GM10248 (cell line): Measurements from ENCODE around the gene SKAP1.

Source experiments
- CTCF ChIA-PET: fragments of 300-600 bp; sonication (Branson Sonifier 250); formaldehyde crosslinking; extraction: SDS; loops from one replicate; lab custom pipeline; 2021; ENCODE audit warnings: antibody characterized with exemption; lab: Yijun Ruan, JAX
- POLR2A ChIA-PET: fragments of 350-650 bp; sonication (Branson Sonifier 250); formaldehyde crosslinking; extraction: SDS; loops from one replicate; lab custom pipeline; 2020; ENCODE audit warnings: antibody characterized with exemption; lab: Yijun Ruan, JAX
- DNase-seq: peaks from one replicate; pipeline ENCODE4 v3.0.0; 2012; ENCODE audit errors: extremely low spot score
- CTCF ChIP-seq: IDR thresholded peaks from 2 replicates; pipeline ENCODE4 v1.5.1; 2012; ENCODE audit warnings: mild to moderate bottlenecking, low read depth; ENCODE audit errors: extremely low read depth, missing control alignments, control extremely low read depth

SKAP1 gene

GRCh38 chr17:48148029-48148770, 281.8 kb downstream of the SKAP1 start:
- ChIA-PET POLR2A (no interaction called here), CTCF (interaction anchor here (1.0 to 2.1 kb wide), 9 partner anchors 10 to 68 kb away, joined by 3 to 7 read pairs (median 4); no protein-coding TSS in a partner anchor)
- no peak for DNase-seq
- no peak for TF ChIP-seq CTCF

- POLR2A ChIA-PET: no interaction called here
- CTCF ChIA-PET: interaction anchor here (1.6 to 1.8 kb wide), 2 partner anchors 10 to 119 kb away, joined by 4 to 5 read pairs; no protein-coding TSS in a partner anchor
- no peak for TF ChIP-seq CTCF
- DNase-seq: no peak
Observed at GRCh38 chr17:48144976-48145798, 284.8 kb downstream of the SKAP1 start.

- ChIA-PET CTCF (interaction anchor here (1.5 to 1.7 kb wide), 2 partner anchors 9 kb away, joined by 3 to 4 read pairs; no protein-coding TSS in a partner anchor), POLR2A (no interaction called here)
- TF ChIP-seq CTCF: no peak
- no peak for DNase-seq
Observed at GRCh38 chr17:48144231-48144630, 285.8 kb downstream of the SKAP1 start.

- peak; percentile 38 for DNase-seq
- TF ChIP-seq CTCF: no peak
- ChIA-PET CTCF (interaction anchor here (1.0 to 1.7 kb wide), 5 partner anchors 9 to 69 kb away, joined by 3 to 4 read pairs (median 3); no protein-coding TSS in a partner anchor), POLR2A (no interaction called here)
Observed at GRCh38 chr17:48143629-48144028, 286.4 kb downstream of the SKAP1 start.

- CTCF ChIA-PET: interaction anchor here (1.5 to 2.4 kb wide), 3 partner anchors 9 to 115 kb away, joined by 4 to 9 read pairs (median 4); no protein-coding TSS in a partner anchor
Observed at GRCh38 chr17:48139944-48140343, 290.1 kb downstream of the SKAP1 start.

More at GRCh38 chr17:48139944-48140343, 290.1 kb downstream of the SKAP1 start:
- POLR2A ChIA-PET: no interaction called here
- DNase-seq: no peak
- no peak for TF ChIP-seq CTCF
